Neural cell (in vitro differentiated cells): ENCODE results near the gene SYK.

ENCODE experiments used
- EP300 ChIP-seq: fragments of 450-650 bp; conservative IDR thresholded peaks from 2 replicates; pipeline ENCODE4 v1.6.1; 2014; ENCODE audit warnings: antibody characterized with exemption, mild to moderate bottlenecking, moderate library complexity; ENCODE audit not compliant: poor library complexity, severe bottlenecking
- MXI1 ChIP-seq: fragments of 450-650 bp; conservative IDR thresholded peaks from 2 replicates; pipeline ENCODE4 v1.6.1; 2014; ENCODE audit warnings: antibody characterized with exemption, mild to moderate bottlenecking; ENCODE audit not compliant: poor library complexity, severe bottlenecking
- POLR2AphosphoS5 ChIP-seq: IDR thresholded peaks from 2 replicates; pipeline ENCODE4 v1.6.1; 2012
- RAD21 ChIP-seq: fragments of 450-650 bp; conservative IDR thresholded peaks from 2 replicates; pipeline ENCODE4 v1.6.1; 2014; ENCODE audit warnings: antibody characterized with exemption, mild to moderate bottlenecking, moderate library complexity
- TAF1 ChIP-seq: IDR thresholded peaks from 2 replicates; pipeline ENCODE4 v1.6.1; 2012; ENCODE audit warnings: low read depth
- TF ChIP-seq, protein P1 (sequence below): fragments of 450-650 bp; IDR thresholded peaks from 2 replicates; pipeline ENCODE4 v1.5.1; 2014; ENCODE audit warnings: antibody characterized with exemption, mild to moderate bottlenecking, moderate library complexity; ENCODE audit not compliant: poor library complexity, severe bottlenecking

DNA sequence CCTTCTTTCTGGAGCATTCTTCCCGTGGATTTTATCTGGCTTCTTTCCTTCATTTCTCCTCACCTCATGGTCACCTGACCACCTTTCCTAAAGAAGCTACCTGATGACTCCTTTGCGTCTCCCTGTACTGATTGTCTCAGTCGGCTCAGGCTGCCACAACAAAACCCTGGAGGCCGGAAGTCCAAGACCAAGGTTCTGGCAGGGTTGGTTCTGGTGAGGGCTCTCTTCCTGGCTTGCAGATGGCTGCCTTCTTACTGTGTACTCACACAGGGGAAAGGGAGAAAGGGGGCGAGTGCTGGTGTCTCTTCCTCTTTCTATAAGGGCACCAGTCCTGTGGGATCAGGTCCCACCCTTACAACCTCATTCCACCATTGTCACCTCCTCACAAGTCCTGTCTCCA is 140.0 kb downstream of the SYK start:
- TF ChIP-seq, protein P1, sequence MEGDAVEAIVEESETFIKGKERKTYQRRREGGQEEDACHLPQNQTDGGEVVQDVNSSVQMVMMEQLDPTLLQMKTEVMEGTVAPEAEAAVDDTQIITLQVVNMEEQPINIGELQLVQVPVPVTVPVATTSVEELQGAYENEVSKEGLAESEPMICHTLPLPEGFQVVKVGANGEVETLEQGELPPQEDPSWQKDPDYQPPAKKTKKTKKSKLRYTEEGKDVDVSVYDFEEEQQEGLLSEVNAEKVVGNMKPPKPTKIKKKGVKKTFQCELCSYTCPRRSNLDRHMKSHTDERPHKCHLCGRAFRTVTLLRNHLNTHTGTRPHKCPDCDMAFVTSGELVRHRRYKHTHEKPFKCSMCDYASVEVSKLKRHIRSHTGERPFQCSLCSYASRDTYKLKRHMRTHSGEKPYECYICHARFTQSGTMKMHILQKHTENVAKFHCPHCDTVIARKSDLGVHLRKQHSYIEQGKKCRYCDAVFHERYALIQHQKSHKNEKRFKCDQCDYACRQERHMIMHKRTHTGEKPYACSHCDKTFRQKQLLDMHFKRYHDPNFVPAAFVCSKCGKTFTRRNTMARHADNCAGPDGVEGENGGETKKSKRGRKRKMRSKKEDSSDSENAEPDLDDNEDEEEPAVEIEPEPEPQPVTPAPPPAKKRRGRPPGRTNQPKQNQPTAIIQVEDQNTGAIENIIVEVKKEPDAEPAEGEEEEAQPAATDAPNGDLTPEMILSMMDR = no peak
- TF ChIP-seq RAD21 (no peak), POLR2AphosphoS5 (no peak), TAF1 (no peak), MXI1 (no peak), EP300 (no peak)
